Endothelial cell of umbilical vein (primary cell): ENCODE results near the gene NLGN1.

Source experiments
- CTCF ChIP-seq, 2 donors: IDR thresholded peaks; 1 replicate in 1 of 2; 2 replicates in 1 of 2; pipeline ENCODE4 v1.5.1; 2011; ENCODE audit warnings: low read length in 2 of 2, mild to moderate bottlenecking in 2 of 2, moderate library complexity in 2 of 2, control low read depth in 1 of 2, inconsistent platforms in 1 of 2, low read depth in 1 of 2; ENCODE audit not compliant: insufficient read depth in 1 of 2; ENCODE audit errors: extremely low read depth in 1 of 2
- EZH2 ChIP-seq: IDR thresholded peaks from 2 replicates; pipeline ENCODE4 v1.6.1; 2012; ENCODE audit warnings: borderline replicate concordance, low read depth, mild to moderate bottlenecking, moderate library complexity, low read length, inconsistent platforms; ENCODE audit not compliant: severe bottlenecking
- FOS ChIP-seq: IDR thresholded peaks from 2 replicates; pipeline ENCODE4 v1.6.1; 2011; ENCODE audit warnings: mild to moderate bottlenecking, low read length, moderate library complexity, borderline replicate concordance; ENCODE audit not compliant: insufficient read depth
- GATA2 ChIP-seq: IDR thresholded peaks from 2 replicates; pipeline ENCODE4 v1.7.0; 2011; ENCODE audit warnings: low read depth, mild to moderate bottlenecking, moderate library complexity, mixed read lengths, low read length; ENCODE audit not compliant: insufficient read length, insufficient read depth
- JUN ChIP-seq: IDR thresholded peaks from 2 replicates; pipeline ENCODE4 v1.6.1; 2011; ENCODE audit warnings: borderline replicate concordance, low read depth; ENCODE audit not compliant: insufficient read length, insufficient read depth
- MYC ChIP-seq: IDR thresholded peaks from one replicate; pipeline ENCODE4 v1.6.1; 2011; ENCODE audit warnings: mild to moderate bottlenecking, low read depth, low read length
- POLR2A ChIP-seq: IDR thresholded peaks from 2 replicates; pipeline ENCODE4 v1.6.1; 2012; ENCODE audit warnings: low read depth, mild to moderate bottlenecking, control low read depth, low read length
- POLR2AphosphoS5 ChIP-seq: IDR thresholded peaks from 2 replicates; pipeline ENCODE4 v1.6.1; 2012; ENCODE audit warnings: low read depth, mild to moderate bottlenecking, control low read depth, low read length, moderate library complexity; ENCODE audit not compliant: insufficient read depth

GRCh38 chr3:174335910-174336309 is 938.4 kb downstream of the NLGN1 start:
- no peak for TF ChIP-seq POLR2A
- no peak for TF ChIP-seq CTCF (IDR thresholded peaks at IDR 0.05; ENCODE audit: extremely low read depth in 1 of 2, insufficient read depth in 1 of 2, low read depth in 1 of 2, low read length in 2 of 2)
- no peak for TF ChIP-seq EZH2
- no peak for TF ChIP-seq POLR2AphosphoS5
- no peak for TF ChIP-seq MYC
- TF ChIP-seq GATA2: no peak
- TF ChIP-seq JUN: no peak
- TF ChIP-seq FOS: no peak
